ENCODE results near the gene CNTNAP3.
"Not testable (repeated sequence)": the region's sequence is repeated elsewhere in the genome, so short reads cannot be mapped to it uniquely, and the experiment has no call there.

DNA sequence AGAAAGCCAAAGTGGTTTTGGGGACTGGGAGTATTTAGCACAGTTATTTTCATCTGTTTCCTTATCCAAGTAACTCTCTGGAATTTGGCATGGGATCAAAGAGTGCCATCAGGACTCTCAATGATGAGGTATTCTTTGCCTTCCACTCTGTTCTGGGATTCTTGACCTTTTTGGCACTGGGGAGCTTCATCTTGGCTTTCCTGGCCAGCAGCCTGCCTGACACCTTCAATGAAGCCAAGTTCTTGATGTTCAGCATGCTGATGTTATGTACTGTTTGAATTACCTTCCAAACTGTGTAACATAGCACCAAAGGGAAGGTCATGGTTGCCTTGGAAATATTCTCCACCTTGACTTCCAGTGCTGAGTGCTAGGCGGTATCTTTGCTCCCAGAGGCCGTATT, 248.8 kb downstream of the CNTNAP3 start:
- not testable (repeated sequence) for TF ChIP-seq CREB1 (IDR thresholded peaks at IDR 0.05; ENCODE audit: low read depth); POLR2A (IDR thresholded peaks at IDR 0.05; ENCODE audit: low read depth, low read length); CEBPB (IDR thresholded peaks at IDR 0.05; ENCODE audit: borderline replicate concordance in 1 of 2, low read depth in 2 of 2, low read length in 2 of 2); ZBED1 (IDR thresholded peaks at IDR 0.05; ENCODE audit: borderline replicate concordance)
- TF ChIP-seq, protein P1, sequence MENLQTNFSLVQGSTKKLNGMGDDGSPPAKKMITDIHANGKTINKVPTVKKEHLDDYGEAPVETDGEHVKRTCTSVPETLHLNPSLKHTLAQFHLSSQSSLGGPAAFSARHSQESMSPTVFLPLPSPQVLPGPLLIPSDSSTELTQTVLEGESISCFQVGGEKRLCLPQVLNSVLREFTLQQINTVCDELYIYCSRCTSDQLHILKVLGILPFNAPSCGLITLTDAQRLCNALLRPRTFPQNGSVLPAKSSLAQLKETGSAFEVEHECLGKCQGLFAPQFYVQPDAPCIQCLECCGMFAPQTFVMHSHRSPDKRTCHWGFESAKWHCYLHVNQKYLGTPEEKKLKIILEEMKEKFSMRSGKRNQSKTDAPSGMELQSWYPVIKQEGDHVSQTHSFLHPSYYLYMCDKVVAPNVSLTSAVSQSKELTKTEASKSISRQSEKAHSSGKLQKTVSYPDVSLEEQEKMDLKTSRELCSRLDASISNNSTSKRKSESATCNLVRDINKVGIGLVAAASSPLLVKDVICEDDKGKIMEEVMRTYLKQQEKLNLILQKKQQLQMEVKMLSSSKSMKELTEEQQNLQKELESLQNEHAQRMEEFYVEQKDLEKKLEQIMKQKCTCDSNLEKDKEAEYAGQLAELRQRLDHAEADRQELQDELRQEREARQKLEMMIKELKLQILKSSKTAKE (IDR thresholded peaks at IDR 0.05; ENCODE audit: low read depth, poor library complexity, severe bottlenecking), result not testable (repeated sequence)
- TF ChIP-seq, protein P2, sequence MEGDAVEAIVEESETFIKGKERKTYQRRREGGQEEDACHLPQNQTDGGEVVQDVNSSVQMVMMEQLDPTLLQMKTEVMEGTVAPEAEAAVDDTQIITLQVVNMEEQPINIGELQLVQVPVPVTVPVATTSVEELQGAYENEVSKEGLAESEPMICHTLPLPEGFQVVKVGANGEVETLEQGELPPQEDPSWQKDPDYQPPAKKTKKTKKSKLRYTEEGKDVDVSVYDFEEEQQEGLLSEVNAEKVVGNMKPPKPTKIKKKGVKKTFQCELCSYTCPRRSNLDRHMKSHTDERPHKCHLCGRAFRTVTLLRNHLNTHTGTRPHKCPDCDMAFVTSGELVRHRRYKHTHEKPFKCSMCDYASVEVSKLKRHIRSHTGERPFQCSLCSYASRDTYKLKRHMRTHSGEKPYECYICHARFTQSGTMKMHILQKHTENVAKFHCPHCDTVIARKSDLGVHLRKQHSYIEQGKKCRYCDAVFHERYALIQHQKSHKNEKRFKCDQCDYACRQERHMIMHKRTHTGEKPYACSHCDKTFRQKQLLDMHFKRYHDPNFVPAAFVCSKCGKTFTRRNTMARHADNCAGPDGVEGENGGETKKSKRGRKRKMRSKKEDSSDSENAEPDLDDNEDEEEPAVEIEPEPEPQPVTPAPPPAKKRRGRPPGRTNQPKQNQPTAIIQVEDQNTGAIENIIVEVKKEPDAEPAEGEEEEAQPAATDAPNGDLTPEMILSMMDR (IDR thresholded peaks at IDR 0.05 in 2 of 3, conservative IDR thresholded peaks at IDR 0.05 in 1 of 3; ENCODE audit: control insufficient read depth in 2 of 3, extremely low read depth in 1 of 3, insufficient read depth in 1 of 3, low read depth in 3 of 3, low read length in 3 of 3), result not testable (repeated sequence)
- TF ChIP-seq, protein P3, sequence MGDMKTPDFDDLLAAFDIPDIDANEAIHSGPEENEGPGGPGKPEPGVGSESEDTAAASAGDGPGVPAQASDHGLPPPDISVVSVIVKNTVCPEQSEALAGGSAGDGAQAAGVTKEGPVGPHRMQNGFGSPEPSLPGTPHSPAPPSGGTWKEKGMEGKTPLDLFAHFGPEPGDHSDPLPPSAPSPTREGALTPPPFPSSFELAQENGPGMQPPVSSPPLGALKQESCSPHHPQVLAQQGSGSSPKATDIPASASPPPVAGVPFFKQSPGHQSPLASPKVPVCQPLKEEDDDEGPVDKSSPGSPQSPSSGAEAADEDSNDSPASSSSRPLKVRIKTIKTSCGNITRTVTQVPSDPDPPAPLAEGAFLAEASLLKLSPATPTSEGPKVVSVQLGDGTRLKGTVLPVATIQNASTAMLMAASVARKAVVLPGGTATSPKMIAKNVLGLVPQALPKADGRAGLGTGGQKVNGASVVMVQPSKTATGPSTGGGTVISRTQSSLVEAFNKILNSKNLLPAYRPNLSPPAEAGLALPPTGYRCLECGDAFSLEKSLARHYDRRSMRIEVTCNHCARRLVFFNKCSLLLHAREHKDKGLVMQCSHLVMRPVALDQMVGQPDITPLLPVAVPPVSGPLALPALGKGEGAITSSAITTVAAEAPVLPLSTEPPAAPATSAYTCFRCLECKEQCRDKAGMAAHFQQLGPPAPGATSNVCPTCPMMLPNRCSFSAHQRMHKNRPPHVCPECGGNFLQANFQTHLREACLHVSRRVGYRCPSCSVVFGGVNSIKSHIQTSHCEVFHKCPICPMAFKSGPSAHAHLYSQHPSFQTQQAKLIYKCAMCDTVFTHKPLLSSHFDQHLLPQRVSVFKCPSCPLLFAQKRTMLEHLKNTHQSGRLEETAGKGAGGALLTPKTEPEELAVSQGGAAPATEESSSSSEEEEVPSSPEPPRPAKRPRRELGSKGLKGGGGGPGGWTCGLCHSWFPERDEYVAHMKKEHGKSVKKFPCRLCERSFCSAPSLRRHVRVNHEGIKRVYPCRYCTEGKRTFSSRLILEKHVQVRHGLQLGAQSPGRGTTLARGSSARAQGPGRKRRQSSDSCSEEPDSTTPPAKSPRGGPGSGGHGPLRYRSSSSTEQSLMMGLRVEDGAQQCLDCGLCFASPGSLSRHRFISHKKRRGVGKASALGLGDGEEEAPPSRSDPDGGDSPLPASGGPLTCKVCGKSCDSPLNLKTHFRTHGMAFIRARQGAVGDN (IDR thresholded peaks at IDR 0.05), result not testable (repeated sequence)
- TF ChIP-seq, protein P4, sequence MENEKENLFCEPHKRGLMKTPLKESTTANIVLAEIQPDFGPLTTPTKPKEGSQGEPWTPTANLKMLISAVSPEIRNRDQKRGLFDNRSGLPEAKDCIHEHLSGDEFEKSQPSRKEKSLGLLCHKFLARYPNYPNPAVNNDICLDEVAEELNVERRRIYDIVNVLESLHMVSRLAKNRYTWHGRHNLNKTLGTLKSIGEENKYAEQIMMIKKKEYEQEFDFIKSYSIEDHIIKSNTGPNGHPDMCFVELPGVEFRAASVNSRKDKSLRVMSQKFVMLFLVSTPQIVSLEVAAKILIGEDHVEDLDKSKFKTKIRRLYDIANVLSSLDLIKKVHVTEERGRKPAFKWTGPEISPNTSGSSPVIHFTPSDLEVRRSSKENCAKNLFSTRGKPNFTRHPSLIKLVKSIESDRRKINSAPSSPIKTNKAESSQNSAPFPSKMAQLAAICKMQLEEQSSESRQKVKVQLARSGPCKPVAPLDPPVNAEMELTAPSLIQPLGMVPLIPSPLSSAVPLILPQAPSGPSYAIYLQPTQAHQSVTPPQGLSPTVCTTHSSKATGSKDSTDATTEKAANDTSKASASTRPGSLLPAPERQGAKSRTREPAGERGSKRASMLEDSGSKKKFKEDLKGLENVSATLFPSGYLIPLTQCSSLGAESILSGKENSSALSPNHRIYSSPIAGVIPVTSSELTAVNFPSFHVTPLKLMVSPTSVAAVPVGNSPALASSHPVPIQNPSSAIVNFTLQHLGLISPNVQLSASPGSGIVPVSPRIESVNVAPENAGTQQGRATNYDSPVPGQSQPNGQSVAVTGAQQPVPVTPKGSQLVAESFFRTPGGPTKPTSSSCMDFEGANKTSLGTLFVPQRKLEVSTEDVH (IDR thresholded peaks at IDR 0.05; ENCODE audit: low read depth, partially characterized antibody), result not testable (repeated sequence)
